HepG2 (cell line): ENCODE data around the gene LCA5. TPM values are rescaled to one million over a fixed set of nuclear protein-coding genes. Genes with fewer than 3 reads are reported as not detected.

Experiments
- ATAC-seq: fragments of 200-7000 bp; cut with Tn5 transposase; 3 replicates; pipeline ENCODE4 v1.9.1; 2020; ENCODE audit warnings: mild to moderate bottlenecking, moderate library complexity
- BruUV-seq: library from RNA; stranded (reverse); fragments of 400-500 nt; replicated peaks from 2 replicates; lab custom pipeline; 2021; lab: Mats Ljungman, UMichigan
- CTCF ChIA-PET: fragments of 300-600 bp; formaldehyde crosslinking; extraction: SDS; loops from one replicate; lab custom pipeline; 2021; ENCODE audit warnings: low total read pairs, inconsistent platforms, low intra/inter-chr PET ratio; lab: Yijun Ruan, JAX
- POLR2A ChIA-PET: fragments of 350-600 bp; sonication (Branson Sonifier 250); formaldehyde crosslinking; loops from one replicate; lab custom pipeline; 2020; ENCODE audit warnings: antibody characterized with exemption, inconsistent platforms; lab: Yijun Ruan, JAX
- DNase-seq: peaks from one replicate; pipeline ENCODE4 v3.0.0-alpha.2; 2015; ENCODE audit warnings: low spot score
- FAIRE-seq: peaks from 3 replicates; lab custom pipeline; 2011; peaks lifted over from hg19 to GRCh38; lab: Jason Lieb, UNC
- H2AFZ ChIP-seq: one replicate; pipeline ENCODE4 v1.6.1; 2011; ENCODE audit warnings: low read length, inconsistent platforms
- H3K27ac ChIP-seq: fragments of 300-600 bp; 3 replicates; pipeline ENCODE4 v1.8.0; 2011; ENCODE audit warnings: mixed run types, mild to moderate bottlenecking, mixed read lengths, low read length, inconsistent platforms; ENCODE audit not compliant: insufficient read depth; ENCODE audit errors: extremely low read length
- H3K27me3 ChIP-seq, 2 experiments: fragments of 200-600 bp in 1 of 2; 2 replicates in 1 of 2; 3 replicates in 1 of 2; pipeline versions ENCODE4 v1.6.0 to v1.8.0; 2011; ENCODE audit warnings: low read length in 2 of 2, mild to moderate bottlenecking in 2 of 2, moderate library complexity in 2 of 2, inconsistent platforms in 1 of 2; ENCODE audit not compliant: insufficient read depth in 2 of 2, control insufficient read depth in 1 of 2
- H3K36me3 ChIP-seq, 2 experiments: fragments of 200-600 bp in 1 of 2; replicated peaks in 1 of 2; 2 replicates in 1 of 2; 3 replicates in 1 of 2; pipeline versions ENCODE4 v1.5.1 to v1.8.0; 2011; ENCODE audit warnings: low read length in 2 of 2, inconsistent platforms in 1 of 2; ENCODE audit not compliant: insufficient read depth in 2 of 2, control insufficient read depth in 1 of 2
- H3K4me1 ChIP-seq: 2 replicates; pipeline ENCODE4 v1.5.1; 2012; ENCODE audit warnings: low read length, inconsistent platforms; ENCODE audit not compliant: insufficient read depth
- H3K4me2 ChIP-seq: 2 replicates; pipeline ENCODE4 v1.6.0; 2011; ENCODE audit warnings: low read depth, low read length, inconsistent platforms
- H3K4me3 ChIP-seq, 3 experiments: fragments of 200-600 bp in 1 of 3; sonication (generic), shearing (Covaris generic) in 1 of 3; replicated peaks in 1 of 3; 2 replicates each; pipeline ENCODE4 v1.5.1; 2011 to 2016; ENCODE audit warnings: low read length in 3 of 3, inconsistent platforms in 2 of 3, low read depth in 2 of 3, mild to moderate bottlenecking in 2 of 3, control low read depth in 1 of 3, mixed read lengths in 1 of 3; ENCODE audit not compliant: insufficient read depth in 1 of 3
- H3K79me2 ChIP-seq: one replicate; pipeline ENCODE4 v1.6.1; 2011; ENCODE audit warnings: low read length, inconsistent platforms; ENCODE audit not compliant: insufficient read depth
- H3K9ac ChIP-seq: 2 replicates; pipeline ENCODE4 v1.6.0; 2011; ENCODE audit warnings: mild to moderate bottlenecking, low read depth, low read length, inconsistent platforms; ENCODE audit not compliant: insufficient read depth
- H3K9me3 ChIP-seq: 2 replicates; pipeline ENCODE4 v1.5.1; 2012; ENCODE audit warnings: mild to moderate bottlenecking, low read length
- H4K20me1 ChIP-seq: 2 replicates; pipeline ENCODE4 v1.6.0; 2011; ENCODE audit warnings: inconsistent platforms, mild to moderate bottlenecking, low read length, moderate library complexity; ENCODE audit not compliant: insufficient read depth
- ARID4A ChIP-seq: sonication (generic); formaldehyde crosslinking; IDR thresholded peaks from 2 replicates; pipeline ENCODE4 v1.5.0; 2020; ENCODE audit warnings: mild to moderate bottlenecking, missing genetic modification reagents, borderline replicate concordance
- ARNT ChIP-seq: fragments of 450-650 bp; IDR thresholded peaks from 2 replicates; pipeline ENCODE4 v1.6.1; 2017
- NR2C2 ChIP-seq: sonication (generic); formaldehyde crosslinking; IDR thresholded peaks from 2 replicates; pipeline ENCODE4 v1.4.0; 2020; ENCODE audit warnings: missing genetic modification reagents, mild to moderate bottlenecking, moderate library complexity, borderline replicate concordance
- RELA ChIP-seq: sonication (generic); formaldehyde crosslinking; IDR thresholded peaks from 2 replicates; pipeline ENCODE4 v1.4.0; 2020; ENCODE audit warnings: missing genetic modification reagents
- STAT6 ChIP-seq: sonication (generic); formaldehyde crosslinking; IDR thresholded peaks from 2 replicates; pipeline ENCODE4 v1.4.0; 2020; ENCODE audit warnings: missing genetic modification reagents, mild to moderate bottlenecking, borderline replicate concordance
- ZBTB4 ChIP-seq: sonication (generic); formaldehyde crosslinking; IDR thresholded peaks from 2 replicates; pipeline ENCODE4 v1.4.0; 2020; ENCODE audit warnings: missing genetic modification reagents, mild to moderate bottlenecking, borderline replicate concordance
- ZNF24 ChIP-seq: fragments of 450-650 bp; IDR thresholded peaks from 2 replicates; pipeline ENCODE4 v1.6.1; 2017; ENCODE audit warnings: antibody characterized with exemption, mild to moderate bottlenecking
- ZSCAN9 ChIP-seq: IDR thresholded peaks from 2 replicates; pipeline ENCODE4 v1.6.1; 2016; ENCODE audit warnings: borderline replicate concordance
- WGBS: methylation state at CpG from one replicate; pipeline ENCODE4 v1.1.6; 2017; ENCODE audit warnings: low lambda C conversion rate; 5-methylcytosine and 5-hydroxymethylcytosine counted together
- in situ Hi-C: cut with HindIII; loops from 2 replicates; pipeline ENCODE4 v1.10.0; 2017; ENCODE audit warnings: low pct_unique_long_range_greater_than_20kb; ENCODE audit not compliant: extremely low pct_ligation_motif_present
- intact Hi-C: fragments of 100-400 bp; cut with micrococcal nuclease; formaldehyde crosslinking; loops from one replicate; pipeline ENCODE4 v1.10.0; 2022; ENCODE audit not compliant: unreplicated experiment
- polyA plus RNA-seq, 8 experiments: library from polyadenylated mRNA; depleted of rRNA in 3 of 8; stranded (reverse) in 7 of 8; unstranded in 1 of 8; fragments of >200 nt; fragmentation: Illumina TruSeq in 4 of 8; extraction: Trizol in 4 of 8; gene quantifications; 2 replicates each; pipeline versions ENCODE4 v1.2.1 to v1.2.3, GENCODE V29; 2011 to 2016; ENCODE audit warnings: low read depth in 4 of 8, missing spikeins in 1 of 8, mixed read lengths in 1 of 8; ENCODE audit not compliant: insufficient read depth in 1 of 8
- total RNA-seq, 5 experiments: library from RNA; depleted of rRNA; stranded (reverse); fragments of >200 nt; fragmentation: Illumina TruSeq; extraction: Trizol; gene quantifications; 2 replicates each; pipeline ENCODE4 v1.2.3, GENCODE V29; 2016; ENCODE audit warnings: low read depth in 1 of 5

The LCA5 gene
- total and polyA plus RNA-seq, 2 of the 13 experiments (the other 11 are each of a cell fraction or from before 2014, with no cell fraction given): 0.84 to 4.6 TPM

GRCh38 chr6:79515436-79515835 lies 21.8 kb downstream of the LCA5 start (continued):
- no peak for TF ChIP-seq NR2C2 (CRISPR knock-in tag)
- TF ChIP-seq ZSCAN9 (CRISPR knock-in tag): no peak
- no peak for TF ChIP-seq ARNT
- TF ChIP-seq ZNF24: no peak

- no peak overlapping the region for H3K4me3 ChIP-seq
- no peaks in the 10 kb centered on the region for H4K20me1 ChIP-seq
- no peaks in the 10 kb centered on the region for H3K4me1 ChIP-seq
- POLR2A ChIA-PET: no interaction called here
- intact Hi-C loops: no loop called here
- in situ Hi-C loops: no loop called here
- ATAC-seq: no peak
- TF ChIP-seq STAT6 (no peak), ARID4A (CRISPR knock-in tag) (no peak), RELA (no peak), ZBTB4 (CRISPR knock-in tag) (no peak)
- TF ChIP-seq, all 625 proteins: peak for 0
- H3K9me3 ChIP-seq: no peaks in the 10 kb centered on the region
- H3K27ac ChIP-seq: no peak overlapping the region
- H3K36me3 ChIP-seq: no peaks in the 10 kb centered on the region; a peak in 1 of 5 replicates
- CTCF ChIA-PET: no interaction called here
- FAIRE-seq (no peak), DNase-seq (no peak)
- no TSS peak for BruUV-seq
- no peak overlapping the region for H3K4me2 ChIP-seq
- no peaks in the 10 kb centered on the region for H3K79me2 ChIP-seq
- no peak overlapping the region for H2AFZ ChIP-seq
- 91% methylated on average over 6 of the region's 6 CpGs for WGBS
- H3K9ac ChIP-seq: no peak overlapping the region
- H3K27me3 ChIP-seq: no peaks in the 10 kb centered on the region
These were observed 24.1 kb downstream of the LCA5 start for GRCh38 chr6:79513111-79513510.
